Measurements from ENCODE around the gene LAMA2.

LAMA2 gene

DNA sequence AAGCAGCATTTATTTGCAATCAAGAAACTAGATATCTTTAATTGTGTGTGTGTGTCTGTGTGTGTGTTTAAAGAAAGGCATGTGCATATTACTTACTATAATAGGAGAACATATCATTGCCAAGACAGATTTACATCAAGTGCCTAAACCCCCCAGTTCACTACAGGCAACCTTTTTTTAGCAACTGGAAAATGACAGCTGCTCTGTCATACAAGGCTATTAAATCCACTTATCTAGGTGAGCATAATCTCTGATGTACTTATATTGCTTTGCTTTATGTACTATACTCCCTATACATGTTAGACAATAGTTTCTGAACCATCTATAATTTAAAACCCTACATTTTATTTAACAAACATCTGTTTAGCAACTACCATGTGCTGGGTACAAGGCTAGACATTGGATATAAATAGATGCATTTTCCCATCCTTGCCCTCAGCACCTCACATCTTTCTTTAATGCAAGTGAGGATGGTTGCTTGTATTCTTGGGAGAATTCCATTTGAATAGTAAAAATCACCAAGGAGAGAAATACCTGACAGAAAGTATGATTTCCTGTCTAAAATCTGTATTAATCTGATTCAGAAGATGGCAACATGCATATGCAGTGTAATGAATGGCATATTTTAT, 398.3 kb downstream of the LAMA2 start:
- Histone ChIP-seq H2AFZ (ENCODE audit: low read length) (peak overlapping the region; percentile 18; the same call in 1 of the 2 replicates), H3K4me1 (ENCODE audit: insufficient read depth, low read length, poor library complexity, severe bottlenecking) (peaks cover 10% of the 10 kb centered on the region), H3K4me3 (ENCODE audit: low read length, poor library complexity, severe bottlenecking) (peak overlapping the region; percentile 45), H3K9ac (ENCODE audit: low read depth, low read length, poor library complexity, severe bottlenecking) (no peak overlapping the region), H3K9me2 (replicated peaks; ENCODE audit: low read depth, low read length) (no peaks in the 10 kb centered on the region), H3K27me3 (ENCODE audit: insufficient read depth, low read length, poor library complexity, severe bottlenecking) (no peaks in the 10 kb centered on the region), H3K9me3 (ENCODE audit: insufficient read depth, low read depth, low read length) (no peaks in the 10 kb centered on the region), H3K4me2 (ENCODE audit: low read depth, low read length, poor library complexity, severe bottlenecking) (peak overlapping the region; percentile 47), H4K20me1 (ENCODE audit: insufficient read depth, low read length, poor library complexity, severe bottlenecking) (no peaks in the 10 kb centered on the region), H3F3A (ENCODE audit: low read depth) (no peaks in the 10 kb centered on the region), H3K36me3 (ENCODE audit: insufficient read depth, low read length) (no peaks in the 10 kb centered on the region), H3K79me2 (ENCODE audit: insufficient read depth, low read length) (no peaks in the 10 kb centered on the region)
- TF ChIP-seq CTCF (conservative IDR thresholded peaks at IDR 0.05; ENCODE audit: low read length) (no peak), EZH2phosphoT487 (IDR thresholded peaks at IDR 0.05; ENCODE audit: borderline replicate concordance) (no peak)

DNA sequence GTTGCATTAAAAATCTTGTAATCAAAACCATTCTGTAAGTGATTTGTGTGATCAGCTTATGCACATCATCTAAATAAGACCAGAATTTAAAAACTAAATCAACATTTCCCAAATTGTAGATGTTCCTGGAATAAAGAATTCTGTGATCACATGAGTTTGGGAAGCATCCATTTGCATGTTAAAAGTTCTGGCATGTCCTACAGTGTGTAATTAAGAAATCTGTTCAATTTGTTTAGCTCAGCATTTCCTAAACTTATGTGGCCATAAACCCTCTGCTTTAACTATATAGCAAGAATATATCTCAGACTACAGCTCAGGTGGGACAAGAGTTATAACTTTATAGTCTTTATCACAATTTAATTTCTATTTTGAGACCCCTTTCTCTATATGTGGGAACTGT, 399.1 kb downstream of the LAMA2 start:
- Histone ChIP-seq H3K79me2 (ENCODE audit: insufficient read depth, low read length) (no peaks in the 10 kb centered on the region), H3K36me3 (ENCODE audit: insufficient read depth, low read length) (no peaks in the 10 kb centered on the region), H3K4me2 (ENCODE audit: low read depth, low read length, poor library complexity, severe bottlenecking) (no peak overlapping the region), H2AFZ (ENCODE audit: low read length) (no peak overlapping the region), H4K20me1 (ENCODE audit: insufficient read depth, low read length, poor library complexity, severe bottlenecking) (no peaks in the 10 kb centered on the region), H3K9me3 (ENCODE audit: insufficient read depth, low read depth, low read length) (no peaks in the 10 kb centered on the region), H3F3A (ENCODE audit: low read depth) (no peaks in the 10 kb centered on the region), H3K4me1 (ENCODE audit: insufficient read depth, low read length, poor library complexity, severe bottlenecking) (peaks cover 10% of the 10 kb centered on the region), H3K9ac (ENCODE audit: low read depth, low read length, poor library complexity, severe bottlenecking) (no peak overlapping the region), H3K4me3 (ENCODE audit: low read length, poor library complexity, severe bottlenecking) (no peak overlapping the region), H3K9me2 (replicated peaks; ENCODE audit: low read depth, low read length) (no peaks in the 10 kb centered on the region), H3K27me3 (ENCODE audit: insufficient read depth, low read length, poor library complexity, severe bottlenecking) (no peaks in the 10 kb centered on the region)
- TF ChIP-seq CTCF (conservative IDR thresholded peaks at IDR 0.05; ENCODE audit: low read length) (no peak), EZH2phosphoT487 (IDR thresholded peaks at IDR 0.05; ENCODE audit: borderline replicate concordance) (no peak)

DNA sequence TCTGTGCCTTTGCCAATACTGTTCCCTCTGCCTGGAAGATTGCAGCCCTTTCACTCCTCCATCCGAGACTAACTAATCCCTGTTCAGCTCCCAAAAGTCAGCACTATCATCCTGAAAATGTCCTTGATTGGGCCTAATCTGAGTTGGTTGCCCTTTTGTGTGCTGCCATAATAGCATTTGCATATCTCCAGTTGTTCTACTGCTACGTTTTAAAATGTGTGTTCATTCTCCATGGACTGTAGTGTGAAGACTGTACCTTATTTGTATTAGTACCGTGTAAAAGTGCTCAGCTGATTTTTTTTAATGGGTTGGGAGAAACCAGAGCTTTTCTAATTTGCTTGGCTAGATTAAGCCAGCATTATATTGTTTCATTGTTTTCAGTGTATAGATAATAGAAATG, 401.3 kb downstream of the LAMA2 start:
- Histone ChIP-seq H3K4me1 (ENCODE audit: insufficient read depth, low read length, poor library complexity, severe bottlenecking) (peaks cover 10% of the 10 kb centered on the region), H3K79me2 (ENCODE audit: insufficient read depth, low read length) (no peaks in the 10 kb centered on the region), H3K9me3 (ENCODE audit: insufficient read depth, low read depth, low read length) (no peaks in the 10 kb centered on the region), H4K20me1 (ENCODE audit: insufficient read depth, low read length, poor library complexity, severe bottlenecking) (no peaks in the 10 kb centered on the region), H3K27me3 (ENCODE audit: insufficient read depth, low read length, poor library complexity, severe bottlenecking) (no peaks in the 10 kb centered on the region), H3K9me2 (replicated peaks; ENCODE audit: low read depth, low read length) (no peaks in the 10 kb centered on the region), H3K9ac (ENCODE audit: low read depth, low read length, poor library complexity, severe bottlenecking) (no peak overlapping the region), H3K36me3 (ENCODE audit: insufficient read depth, low read length) (no peaks in the 10 kb centered on the region), H3K4me3 (ENCODE audit: low read length, poor library complexity, severe bottlenecking) (no peak overlapping the region), H3F3A (ENCODE audit: low read depth) (no peaks in the 10 kb centered on the region), H3K4me2 (ENCODE audit: low read depth, low read length, poor library complexity, severe bottlenecking) (no peak overlapping the region), H2AFZ (ENCODE audit: low read length) (no peak overlapping the region)
- TF ChIP-seq EZH2phosphoT487 (IDR thresholded peaks at IDR 0.05; ENCODE audit: borderline replicate concordance) (no peak), CTCF (conservative IDR thresholded peaks at IDR 0.05; ENCODE audit: low read length) (no peak)
